Activated CD4-positive, alpha-beta T cell treated with anti-CD3 and anti-CD28 coated beads for 48 hours (primary cell): Measurements from ENCODE around the gene AGK.
"Not testable (repeated sequence)": the region's sequence is repeated elsewhere in the genome, so short reads cannot be mapped to it uniquely, and the experiment has no call there.

Experiments used
- DNase-seq: peaks from one replicate; pipeline ENCODE4 v3.0.0-alpha.2; 2020

The AGK gene

GRCh38 chr7:141590071-141590470 lies 38.9 kb downstream of the AGK start:
- DNase-seq, result no peak

- DNase-seq, result no peak
Observed at GRCh38 chr7:141590666-141591065, 39.5 kb downstream of the AGK start.

- no peak for DNase-seq
Observed at GRCh38 chr7:141593134-141593533, 41.9 kb downstream of the AGK start.

- no peak for DNase-seq
Observed at GRCh38 chr7:141597966-141598365, 46.8 kb downstream of the AGK start.

GRCh38 chr7:141598408-141598807 lies 47.2 kb downstream of the AGK start:
- DNase-seq, result no peak

GRCh38 chr7:141600168-141601006 lies 49.2 kb downstream of the AGK start:
- DNase-seq, result no peak

GRCh38 chr7:141609576-141609975 lies 58.4 kb downstream of the AGK start:
- DNase-seq, result no peak

GRCh38 chr7:141610671-141611070 lies 59.5 kb downstream of the AGK start:
- DNase-seq, result no peak

GRCh38 chr7:141612861-141613260 lies 61.7 kb downstream of the AGK start:
- DNase-seq, result no peak

GRCh38 chr7:141617280-141617679 lies 66.1 kb downstream of the AGK start:
- no peak for DNase-seq

GRCh38 chr7:141619745-141620144 lies 68.5 kb downstream of the AGK start:
- no peak for DNase-seq

- no peak for DNase-seq
Observed at GRCh38 chr7:141624763-141625162, 73.6 kb downstream of the AGK start.

- no peak for DNase-seq
Observed at GRCh38 chr7:141630621-141631020, 79.4 kb downstream of the AGK start.

- DNase-seq, result no peak
Observed at GRCh38 chr7:141631525-141631924, 80.3 kb downstream of the AGK start.

GRCh38 chr7:141634065-141634464 lies 82.9 kb downstream of the AGK start:
- no peak for DNase-seq

- DNase-seq, result no peak
Observed at GRCh38 chr7:141636053-141636452, 84.8 kb downstream of the AGK start.

- DNase-seq, result no peak
Observed at GRCh38 chr7:141640239-141640840, 89.1 kb downstream of the AGK start.

GRCh38 chr7:141641876-141642275 lies 90.7 kb downstream of the AGK start:
- no peak for DNase-seq

- DNase-seq, result no peak
Observed at GRCh38 chr7:141645188-141645587, 94.0 kb downstream of the AGK start.

GRCh38 chr7:141646826-141647480 lies 95.7 kb downstream of the AGK start:
- no peak for DNase-seq

GRCh38 chr7:141647701-141648100 lies 96.5 kb downstream of the AGK start:
- not testable (repeated sequence) for DNase-seq

GRCh38 chr7:141648276-141649114 lies 97.3 kb downstream of the AGK start:
- no peak for DNase-seq
